ENCODE results near the gene ANKS1A. TPM values are rescaled to one million over a fixed set of nuclear protein-coding genes. Genes with fewer than 3 reads are reported as not detected.
"Not testable (repeated sequence)": the region's sequence is repeated elsewhere in the genome, so short reads cannot be mapped to it uniquely, and the experiment has no call there.

ANKS1A gene
- total RNA-seq, 1 donor: 7.2 TPM

GRCh38 chr6:34884996-34885395 lies 4.1 kb upstream of the ANKS1A start:
- no peaks in the 10 kb centered on the region for H3K27me3 ChIP-seq (ENCODE audit: insufficient read depth, low read length)
- peaks cover 2% of the 10 kb centered on the region for H3K36me3 ChIP-seq (ENCODE audit: insufficient read depth, low read length)
- no peak overlapping the region for H3K4me2 ChIP-seq (ENCODE audit: insufficient read depth, low read length)
- peaks cover 6% of the 10 kb centered on the region for H4K20me1 ChIP-seq (ENCODE audit: insufficient read depth, low read length)
- peaks cover 11% of the 10 kb centered on the region for H3K4me1 ChIP-seq (ENCODE audit: insufficient read depth, low read length)
- no peaks in the 10 kb centered on the region for H3K9me3 ChIP-seq (ENCODE audit: low read depth, low read length)
- no peak for TF ChIP-seq CTCF (IDR thresholded peaks at IDR 0.05; ENCODE audit: extremely low read depth, low read depth, low read length)
- H2AFZ ChIP-seq (ENCODE audit: low read length): no peak overlapping the region
- H3K4me3 ChIP-seq (ENCODE audit: insufficient read depth, low read length): no peak overlapping the region
- H3K27ac ChIP-seq (ENCODE audit: low read depth, low read length): no peak overlapping the region
- no peak for DNase-seq (ENCODE audit: insufficient read length, low spot score, missing footprints)
- peaks cover 55% of the 10 kb centered on the region for H3K79me2 ChIP-seq (ENCODE audit: insufficient read depth, low read length)

- not testable (repeated sequence) for H3K4me2 ChIP-seq (ENCODE audit: insufficient read depth, low read length)
- peaks cover 61% of the 10 kb centered on the region for H3K79me2 ChIP-seq (ENCODE audit: insufficient read depth, low read length)
Observed at GRCh38 chr6:34885837-34886236, 3.2 kb upstream of the ANKS1A start.

GRCh38 chr6:34887753-34888513 lies 1.1 kb upstream of the ANKS1A start, which contains the start of gene TAF11:
TAF11 (minus strand) TSS chr6:34888042; CDS start chr6:34887957, 85 bp downstream.
- peak within 1 kb of the TSS; percentile 87 for H3K4me3 ChIP-seq (ENCODE audit: insufficient read depth, low read length)
- no peaks in the 10 kb centered on the region for H3K36me3 ChIP-seq (ENCODE audit: insufficient read depth, low read length)
- no peaks in the 10 kb centered on the region for H3K9me3 ChIP-seq (ENCODE audit: low read depth, low read length)
- DNase-seq (ENCODE audit: insufficient read length, low spot score, missing footprints): peak; percentile 94
- H3K27ac ChIP-seq (ENCODE audit: low read depth, low read length): peak within 1 kb of the TSS; percentile 76
- peaks cover 77% of the 10 kb centered on the region for H3K79me2 ChIP-seq (ENCODE audit: insufficient read depth, low read length)
- H3K4me2 ChIP-seq (ENCODE audit: insufficient read depth, low read length): peak within 1 kb of the TSS; percentile 94
- no peaks in the 10 kb centered on the region for H3K27me3 ChIP-seq (ENCODE audit: insufficient read depth, low read length)
- H4K20me1 ChIP-seq (ENCODE audit: insufficient read depth, low read length): peaks cover 21% of the 10 kb centered on the region
- H2AFZ ChIP-seq (ENCODE audit: low read length): peak within 1 kb of the TSS; percentile 93
- TF ChIP-seq CTCF (IDR thresholded peaks at IDR 0.05; ENCODE audit: extremely low read depth, low read depth, low read length): no peak
- peaks cover 21% of the 10 kb centered on the region for H3K4me1 ChIP-seq (ENCODE audit: insufficient read depth, low read length)

More at GRCh38 chr6:34885837-34886236, 3.2 kb upstream of the ANKS1A start:
- DNase-seq (ENCODE audit: insufficient read length, low spot score, missing footprints); H3K27me3 ChIP-seq (ENCODE audit: insufficient read depth, low read length); H3K27ac ChIP-seq (ENCODE audit: low read depth, low read length); H3K4me3 ChIP-seq (ENCODE audit: insufficient read depth, low read length); H3K36me3 ChIP-seq (ENCODE audit: insufficient read depth, low read length); H3K9me3 ChIP-seq (ENCODE audit: low read depth, low read length); H2AFZ ChIP-seq (ENCODE audit: low read length): not testable (repeated sequence)
- H3K4me1 ChIP-seq (ENCODE audit: insufficient read depth, low read length): peaks cover 18% of the 10 kb centered on the region
- peaks cover 11% of the 10 kb centered on the region for H4K20me1 ChIP-seq (ENCODE audit: insufficient read depth, low read length)

GRCh38 chr6:34888514-34888856 lies 570 bp upstream of the ANKS1A start:
- TF ChIP-seq CTCF (IDR thresholded peaks at IDR 0.05; ENCODE audit: extremely low read depth, low read depth, low read length): no peak
- peak overlapping the region; percentile 76 for H3K27ac ChIP-seq (ENCODE audit: low read depth, low read length)
- DNase-seq (ENCODE audit: insufficient read length, low spot score, missing footprints): peak; percentile 65
- H3K79me2 ChIP-seq (ENCODE audit: insufficient read depth, low read length): peaks cover 77% of the 10 kb centered on the region
- H3K4me2 ChIP-seq (ENCODE audit: insufficient read depth, low read length): peak overlapping the region; percentile 94
- no peaks in the 10 kb centered on the region for H3K36me3 ChIP-seq (ENCODE audit: insufficient read depth, low read length)
- peaks cover 16% of the 10 kb centered on the region for H4K20me1 ChIP-seq (ENCODE audit: insufficient read depth, low read length)
- no peaks in the 10 kb centered on the region for H3K27me3 ChIP-seq (ENCODE audit: insufficient read depth, low read length)
- H2AFZ ChIP-seq (ENCODE audit: low read length): peak overlapping the region; percentile 93
- no peaks in the 10 kb centered on the region for H3K9me3 ChIP-seq (ENCODE audit: low read depth, low read length)
- H3K4me3 ChIP-seq (ENCODE audit: insufficient read depth, low read length): peak overlapping the region; percentile 87
- H3K4me1 ChIP-seq (ENCODE audit: insufficient read depth, low read length): peaks cover 21% of the 10 kb centered on the region

Data from osteoblast (primary cell).